ENCODE measurements around the gene WDR7. TPM values are rescaled to one million over a fixed set of nuclear protein-coding genes. Genes with fewer than 3 reads are reported as not detected.
A peak's percentile ranks its signal among the peaks of the same experiment; 100 is the strongest.

Gene WDR7
- total RNA-seq, 1 donor from 2014 or later, result 12.8 TPM

GRCh38 chr18:56723068-56723467 is 71.9 kb downstream of the WDR7 start:
- ATAC-seq, result no peak

DNA sequence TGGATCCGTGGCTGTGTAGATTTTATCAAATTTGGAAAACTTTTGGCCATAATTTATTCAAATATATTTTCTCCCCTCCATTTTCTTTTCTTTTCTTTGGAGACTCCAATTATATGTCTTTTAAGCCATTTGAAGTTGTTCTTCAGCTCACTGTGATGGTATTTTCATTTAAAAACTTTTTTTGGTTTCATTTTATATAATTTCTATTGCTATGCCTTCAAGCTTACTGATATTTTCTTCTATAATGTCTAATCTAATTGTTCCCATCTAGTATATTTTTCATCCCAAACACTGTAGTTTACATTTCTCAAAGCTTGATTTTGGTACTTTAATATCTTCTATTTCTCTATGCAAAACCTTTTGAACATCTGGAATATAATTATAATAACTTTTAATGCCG is 72.5 kb downstream of the WDR7 start:
- ATAC-seq, result no peak

- peak; percentile 10 for ATAC-seq
Measured at GRCh38 chr18:56726906-56727305, 75.7 kb downstream of the WDR7 start.

DNA sequence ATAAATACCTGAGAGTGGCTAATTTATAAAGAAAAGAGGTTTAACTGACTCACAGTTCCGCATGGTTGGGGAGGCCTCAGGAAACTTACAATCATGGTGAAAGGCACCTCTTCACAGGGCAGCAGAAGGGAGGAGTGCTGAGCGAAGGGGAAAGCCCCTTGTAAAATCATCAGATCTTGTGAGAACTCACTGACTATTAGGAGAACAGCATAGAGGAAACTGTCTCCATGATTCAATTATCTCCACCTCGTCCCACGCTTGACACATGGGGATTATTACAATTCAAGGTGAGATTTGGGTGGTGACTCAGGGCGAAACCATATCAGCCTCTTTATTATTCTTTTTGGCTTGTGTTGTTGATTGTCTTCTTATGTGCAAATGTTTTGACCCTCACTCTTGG is 76.2 kb downstream of the WDR7 start:
- ATAC-seq, result peak; percentile 64

GRCh38 chr18:56728741-56729140 is 77.6 kb downstream of the WDR7 start:
- ATAC-seq, result no peak

DNA sequence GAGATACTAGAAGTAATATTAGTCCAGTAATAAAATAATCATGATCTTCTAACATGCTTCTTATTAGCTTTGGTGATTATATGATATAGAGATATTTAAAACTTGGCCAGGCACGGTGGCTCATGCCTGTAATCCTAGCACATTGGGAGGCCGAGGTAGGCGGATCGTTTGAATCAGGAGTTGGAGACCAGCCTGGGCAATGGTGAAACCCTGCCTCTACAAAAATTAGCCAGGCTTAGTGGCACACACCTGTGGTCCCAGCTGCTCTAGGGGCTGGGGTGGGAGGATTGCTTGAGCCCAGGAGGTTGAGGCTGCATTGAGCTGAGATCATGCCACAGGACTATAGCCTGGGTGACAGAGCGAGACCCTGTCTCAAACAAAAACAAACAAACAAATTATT is 87.0 kb downstream of the WDR7 start:
- ATAC-seq, result no peak

DNA sequence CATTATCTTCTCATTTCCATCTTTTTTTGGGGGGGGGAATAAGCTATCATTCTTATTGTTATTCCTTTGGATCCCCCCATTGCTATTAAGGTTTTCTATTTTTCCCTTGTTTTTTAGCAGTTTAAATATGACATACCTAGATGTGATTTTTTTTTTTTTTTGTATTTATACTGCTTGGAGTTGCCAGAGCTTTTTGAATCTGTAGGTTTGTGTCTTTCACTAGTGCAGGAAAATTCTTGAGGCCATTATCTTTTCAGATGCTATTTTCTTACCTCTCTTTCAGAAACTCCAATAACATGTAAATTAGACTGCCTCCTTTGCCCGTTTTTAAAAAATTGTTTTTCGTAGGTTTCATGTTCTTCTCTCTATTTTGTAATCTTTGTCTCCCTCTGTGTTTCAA is 88.6 kb downstream of the WDR7 start:
- no peak for ATAC-seq

- no peak for ATAC-seq
Measured at GRCh38 chr18:56740645-56741044, 89.5 kb downstream of the WDR7 start.

DNA sequence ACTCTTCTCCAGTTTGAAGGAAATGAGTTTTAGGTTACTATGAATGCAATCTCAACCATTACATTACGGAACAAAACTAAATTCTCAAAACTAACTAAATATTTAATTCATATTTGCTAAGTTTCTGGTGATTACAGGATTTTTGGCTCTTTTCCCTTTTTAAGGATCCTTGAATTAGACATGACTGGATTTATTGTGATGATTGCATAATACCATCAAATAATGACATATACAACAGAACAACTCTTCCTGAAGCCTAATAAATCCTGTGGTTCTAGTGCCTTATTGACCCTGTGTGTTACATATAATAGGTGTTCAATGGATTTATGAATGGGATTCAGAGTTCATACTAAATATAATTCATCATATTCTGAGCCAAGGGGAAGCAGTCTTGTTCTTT is 90.5 kb downstream of the WDR7 start:
- no peak for ATAC-seq

GRCh38 chr18:56743115-56743514 is 92.0 kb downstream of the WDR7 start:
- no peak for ATAC-seq

- no peak for ATAC-seq
Measured at GRCh38 chr18:56747032-56747658, 96.0 kb downstream of the WDR7 start.

- no peak for ATAC-seq
Measured at GRCh38 chr18:56747857-56748256, 96.7 kb downstream of the WDR7 start.

GRCh38 chr18:56748698-56749268 is 97.6 kb downstream of the WDR7 start:
- no peak for ATAC-seq

DNA sequence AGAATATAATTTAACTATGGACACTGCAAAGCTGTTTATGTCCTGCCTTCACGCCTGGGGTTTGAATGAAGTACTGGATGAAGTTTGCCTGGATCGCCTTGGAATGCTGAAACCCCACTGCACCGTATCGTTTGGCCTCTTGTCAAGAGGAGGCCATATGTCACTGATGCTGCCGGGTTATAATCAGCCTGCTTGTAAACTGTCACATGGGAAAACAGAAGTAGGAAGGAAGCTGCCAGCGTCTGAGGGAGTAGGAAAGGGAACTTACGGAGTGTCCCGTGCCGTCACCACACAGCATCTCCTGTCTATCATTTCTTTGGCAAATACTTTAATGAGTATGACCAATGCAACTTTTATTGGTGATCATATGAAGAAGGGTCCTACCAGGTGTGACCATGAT is 105.8 kb downstream of the WDR7 start:
- no peak for ATAC-seq

DNA sequence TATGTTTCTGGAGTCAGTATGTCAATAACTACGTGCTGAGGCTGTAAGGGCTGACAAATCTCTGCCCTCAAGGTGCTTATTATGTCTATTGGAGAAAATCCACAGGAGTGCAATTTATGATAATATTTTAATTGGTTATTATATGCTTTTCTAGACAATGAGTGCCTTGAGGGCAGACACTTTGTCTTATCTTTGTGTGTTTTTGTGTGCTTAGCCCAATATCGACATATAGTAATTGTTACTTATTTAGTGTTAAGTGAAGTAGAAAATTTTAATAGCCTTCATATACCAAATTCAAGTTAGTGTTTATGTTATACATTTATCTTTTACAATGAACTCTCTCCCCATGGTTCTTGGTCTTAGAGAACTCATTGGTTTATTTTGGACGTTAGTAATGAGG is 118.9 kb downstream of the WDR7 start:
- ATAC-seq, result no peak

GRCh38 chr18:56770873-56771272 is 119.7 kb downstream of the WDR7 start:
- ATAC-seq, result no peak

GRCh38 chr18:56775701-56776100 is 124.5 kb downstream of the WDR7 start:
- no peak for ATAC-seq

DNA sequence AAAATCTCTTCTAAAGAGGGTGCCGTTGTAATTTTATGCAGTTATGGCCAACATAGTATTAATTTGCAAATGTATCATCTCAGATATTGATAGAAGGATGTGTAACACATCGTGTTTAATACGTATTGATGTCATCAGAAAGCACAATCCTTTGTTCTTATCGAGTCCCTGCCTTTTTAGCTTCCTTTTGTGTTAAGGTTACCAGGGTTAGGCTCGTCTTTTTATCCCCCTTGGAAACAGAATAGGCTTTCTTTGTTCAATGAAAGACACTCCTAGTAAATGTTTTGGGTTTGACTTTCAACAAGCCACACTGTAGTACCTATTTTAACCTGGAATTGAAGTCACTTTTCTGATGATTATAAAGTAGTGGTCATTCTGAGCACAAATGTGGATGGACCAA is 136.2 kb downstream of the WDR7 start:
- ATAC-seq, result no peak

DNA sequence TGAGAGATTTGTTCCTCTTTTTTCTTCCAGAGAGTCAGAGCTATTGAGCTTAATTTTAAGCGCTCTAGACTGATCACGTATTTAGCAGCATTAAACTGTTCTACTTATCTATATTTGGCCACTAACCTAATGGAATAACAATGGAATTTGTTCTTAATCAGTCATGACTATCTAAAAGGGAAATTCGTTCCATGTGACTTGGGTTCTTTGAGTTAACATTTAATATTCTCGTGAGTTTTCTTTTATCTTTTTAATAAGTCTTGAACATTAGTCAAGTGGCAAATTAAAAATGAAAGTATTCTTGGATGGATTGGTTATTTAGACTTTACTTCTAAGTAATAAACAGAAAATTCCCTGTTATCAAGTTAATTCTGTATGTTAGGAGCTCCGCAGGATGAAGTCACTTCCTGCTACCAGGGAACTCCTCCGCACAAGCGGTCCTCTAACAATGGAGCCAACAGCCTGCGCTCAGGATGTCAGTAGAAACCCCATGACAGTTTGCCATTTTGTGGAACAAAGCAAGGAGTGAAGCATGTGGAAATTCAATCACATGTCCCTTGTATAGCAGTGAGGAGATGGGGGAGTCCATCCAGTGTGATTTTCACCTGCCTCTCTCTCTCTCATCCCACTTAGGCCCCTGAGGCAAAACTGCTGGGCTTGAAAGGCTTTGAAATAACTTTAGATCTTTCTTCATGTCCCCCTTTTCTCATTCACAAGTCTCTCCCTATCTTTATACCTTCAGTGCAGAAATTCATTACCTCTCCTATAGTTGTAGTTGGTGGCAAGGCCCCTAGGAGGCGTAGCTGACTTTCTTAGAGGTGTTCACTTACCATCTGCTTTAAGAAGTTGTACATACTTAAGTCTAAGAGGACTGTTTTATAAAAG is 138.1 kb downstream of the WDR7 start:
- no peak for ATAC-seq

- ATAC-seq, result no peak
Measured at GRCh38 chr18:56789889-56790180, 138.7 kb downstream of the WDR7 start.

- no peak for ATAC-seq
Measured at GRCh38 chr18:56795381-56795780, 144.2 kb downstream of the WDR7 start.

- no peak for ATAC-seq
Measured at GRCh38 chr18:56799756-56800155, 148.6 kb downstream of the WDR7 start.

- ATAC-seq, result no peak
Measured at GRCh38 chr18:56803051-56803450, 151.9 kb downstream of the WDR7 start.

DNA sequence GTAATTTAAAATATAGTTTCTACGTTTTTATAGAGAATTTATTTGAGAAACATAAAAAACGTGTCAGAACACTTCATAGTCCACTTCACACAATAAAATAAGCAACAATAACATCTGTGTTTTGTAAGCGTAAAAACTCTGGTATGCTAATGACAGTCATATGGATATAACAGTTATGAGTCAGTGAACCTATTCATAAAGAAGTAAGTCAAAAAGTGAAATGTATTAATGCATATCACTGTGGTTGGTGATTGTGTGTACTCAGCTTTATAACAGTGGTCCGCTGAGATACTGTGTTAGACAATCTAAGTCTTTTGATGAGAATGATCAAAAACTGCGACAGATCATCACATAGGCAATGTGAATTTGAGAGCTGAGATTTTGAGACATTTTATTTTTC is 153.2 kb downstream of the WDR7 start:
- ATAC-seq, result no peak

All from esophagus mucosa (tissue), 1 donor.